IMR-90 (cell line): Measurements from ENCODE around the gene HOTAIR. TPM values are rescaled to one million over a fixed set of nuclear protein-coding genes. Genes with fewer than 3 reads are reported as not detected.

Experiments
- ATAC-seq: fragments of 200-7000 bp; cut with Tn5 transposase; 2 replicates; pipeline ENCODE4 v1.9.1; 2020; ENCODE audit warnings: low read depth, mild to moderate bottlenecking, moderate library complexity
- BruUV-seq: library from RNA; stranded (reverse); fragments of 400-500 nt; replicated peaks from 2 replicates; lab custom pipeline; 2021; lab: Mats Ljungman, UMichigan
- CTCF ChIA-PET: fragments of 300-600 bp; formaldehyde crosslinking; extraction: SDS; loops from one replicate; lab custom pipeline; 2021; ENCODE audit warnings: antibody characterized with exemption; lab: Yijun Ruan, JAX
- POLR2A ChIA-PET: fragments of 300-600 bp; sonication (Branson Sonifier 250); formaldehyde crosslinking; loops from one replicate; lab custom pipeline; 2022; ENCODE audit warnings: antibody characterized with exemption; ENCODE audit not compliant: unreplicated experiment; lab: Charles Lee
- DNase-seq: peaks from one replicate; pipeline ENCODE4 v3.0.0; 2013
- H2AFZ ChIP-seq: replicated peaks from 2 replicates; pipeline ENCODE3; 2013; ENCODE audit warnings: low read length, mild to moderate bottlenecking; ENCODE audit not compliant: poor library complexity
- H2AK5ac ChIP-seq: 2 replicates; pipeline ENCODE4 v1.6.1; 2013; ENCODE audit warnings: low read depth, low read length, inconsistent platforms
- H2AK9ac ChIP-seq: replicated peaks from 2 replicates; pipeline ENCODE3; 2013; ENCODE audit warnings: mild to moderate bottlenecking, low read depth, low read length, moderate library complexity; ENCODE audit not compliant: poor library complexity
- H2BK120ac ChIP-seq: 2 replicates; pipeline ENCODE4 v1.6.1; 2013; ENCODE audit warnings: low read depth, low read length, inconsistent platforms
- H2BK15ac ChIP-seq: 3 replicates; pipeline ENCODE4 v1.6.1; 2013; ENCODE audit warnings: low read depth, low read length, inconsistent platforms
- H2BK20ac ChIP-seq: 2 replicates; pipeline ENCODE4 v1.6.1; 2013; ENCODE audit warnings: low read depth, mild to moderate bottlenecking, inconsistent platforms, low read length, moderate library complexity
- H2BK5ac ChIP-seq: 2 replicates; pipeline ENCODE4 v1.6.1; 2013; ENCODE audit warnings: mild to moderate bottlenecking, low read depth, low read length, inconsistent platforms; ENCODE audit not compliant: poor library complexity, severe bottlenecking
- H3K14ac ChIP-seq: replicated peaks from 2 replicates; pipeline ENCODE4 v1.6.1; 2013; ENCODE audit warnings: low read depth, low read length, inconsistent platforms
- H3K18ac ChIP-seq: 2 replicates; pipeline ENCODE4 v1.6.1; 2013; ENCODE audit warnings: low read depth, low read length, control low read depth
- H3K23ac ChIP-seq: 2 replicates; pipeline ENCODE4 v1.6.1; 2013; ENCODE audit warnings: low read depth, low read length, inconsistent platforms
- H3K27ac ChIP-seq: 2 replicates; pipeline ENCODE4 v1.5.1; 2013; ENCODE audit warnings: mild to moderate bottlenecking, control low read depth, low read length; ENCODE audit not compliant: insufficient read depth
- H3K27me3 ChIP-seq: 2 replicates; pipeline ENCODE4 v1.6.1; 2013; ENCODE audit warnings: low read length; ENCODE audit not compliant: control insufficient read depth, insufficient read depth
- H3K36me3 ChIP-seq: 2 replicates; pipeline ENCODE4 v1.6.1; 2013; ENCODE audit warnings: low read length, mixed read lengths; ENCODE audit not compliant: control insufficient read depth, insufficient read depth
- H3K4ac ChIP-seq: 2 replicates; pipeline ENCODE4 v1.6.1; 2013; ENCODE audit warnings: low read depth, low read length, inconsistent platforms
- H3K4me1 ChIP-seq: 2 replicates; pipeline ENCODE4 v1.6.1; 2013; ENCODE audit warnings: low read length, mixed read lengths; ENCODE audit not compliant: control insufficient read depth, insufficient read depth
- H3K4me2 ChIP-seq: 2 replicates; pipeline ENCODE4 v1.6.1; 2013; ENCODE audit warnings: low read depth, mild to moderate bottlenecking, control low read depth, low read length, moderate library complexity
- H3K4me3 ChIP-seq: 2 replicates; pipeline ENCODE4 v1.5.1; 2013; ENCODE audit warnings: low read depth, mild to moderate bottlenecking, control low read depth, low read length, moderate library complexity; ENCODE audit not compliant: insufficient read depth
- H3K56ac ChIP-seq: 2 replicates; pipeline ENCODE4 v1.6.1; 2013; ENCODE audit warnings: low read length, inconsistent platforms; ENCODE audit not compliant: insufficient read depth; ENCODE audit errors: extremely low read depth
- H3K79me1 ChIP-seq, 2 experiments: 2 replicates each; pipeline ENCODE4 v1.6.1; 2013; ENCODE audit warnings: low read length in 2 of 2, inconsistent platforms in 1 of 2, low read depth in 1 of 2
- H3K9ac ChIP-seq: 2 replicates; pipeline ENCODE4 v1.6.1; 2013; ENCODE audit warnings: low read depth, low read length, control low read depth
- H3K9me1 ChIP-seq: 2 replicates; pipeline ENCODE4 v1.6.1; 2013; ENCODE audit warnings: low read length, inconsistent platforms; ENCODE audit not compliant: insufficient read depth
- H3K9me3 ChIP-seq: 2 replicates; pipeline ENCODE4 v1.6.1; 2013; ENCODE audit warnings: low read length; ENCODE audit not compliant: control insufficient read depth, insufficient read depth
- H4K20me1 ChIP-seq: 2 replicates; pipeline ENCODE4 v1.6.1; 2013; ENCODE audit warnings: low read length, inconsistent platforms; ENCODE audit not compliant: insufficient read depth
- H4K5ac ChIP-seq: 2 replicates; pipeline ENCODE4 v1.6.1; 2013; ENCODE audit warnings: mild to moderate bottlenecking, low read depth, low read length, control low read depth
- H4K8ac ChIP-seq, 2 experiments: 2 replicates each; pipeline ENCODE4 v1.6.1; 2013; ENCODE audit warnings: low read depth in 2 of 2, low read length in 2 of 2, control low read depth in 1 of 2, inconsistent platforms in 1 of 2
- H4K91ac ChIP-seq: 2 replicates; pipeline ENCODE4 v1.6.1; 2013; ENCODE audit warnings: low read depth, low read length, inconsistent platforms; ENCODE audit not compliant: insufficient read depth
- CEBPB ChIP-seq: IDR thresholded peaks from 2 replicates; pipeline ENCODE4 v1.6.1; 2012; ENCODE audit warnings: low read depth, low read length, improper control_type of control experiment
- FOS ChIP-seq: fragments of 150-350 bp; IDR thresholded peaks from 2 replicates; pipeline ENCODE4 v1.6.1; 2016; ENCODE audit warnings: low read depth, low read length
- MAFK ChIP-seq: IDR thresholded peaks from 2 replicates; pipeline ENCODE4 v1.6.1; 2012; ENCODE audit warnings: low read depth, low read length, improper control_type of control experiment
- MAZ ChIP-seq: IDR thresholded peaks from 2 replicates; pipeline ENCODE4 v1.6.1; 2012; ENCODE audit warnings: low read depth, mild to moderate bottlenecking, low read length, improper control_type of control experiment, moderate library complexity, borderline replicate concordance
- MXI1 ChIP-seq: IDR thresholded peaks from 2 replicates; pipeline ENCODE4 v1.6.1; 2012; ENCODE audit warnings: low read depth, mild to moderate bottlenecking, low read length, moderate library complexity, borderline replicate concordance
- NFE2L2 ChIP-seq: fragments of 150-350 bp; IDR thresholded peaks from 2 replicates; pipeline ENCODE4 v1.6.1; 2016; ENCODE audit warnings: low read depth, mild to moderate bottlenecking, low read length
- POLR2A ChIP-seq: IDR thresholded peaks from 2 replicates; pipeline ENCODE4 v1.6.1; 2012; ENCODE audit warnings: mild to moderate bottlenecking, low read depth, low read length
- SMC3 ChIP-seq: fragments of 150-350 bp; IDR thresholded peaks from 2 replicates; pipeline ENCODE4 v1.6.1; 2016; ENCODE audit warnings: low read depth, mild to moderate bottlenecking, antibody characterized with exemption, low read length, moderate library complexity
- WGBS, 2 experiments: methylation state at CpG; one replicate each; pipeline versions ENCODE4 v1.1.5 to v1.1.7; 2013; ENCODE audit warnings: missing lambda C conversion rate in 2 of 2; ENCODE audit not compliant: insufficient read length in 1 of 2; ENCODE audit errors: extremely low coverage in 2 of 2; 5-methylcytosine and 5-hydroxymethylcytosine counted together
- dilution Hi-C: fragments of 300-500 bp; cut with HindIII; formaldehyde crosslinking; loops from one replicate; pipeline ENCODE4 v1.14.3; 2018; ENCODE audit warnings: low sequenced_read_pairs; ENCODE audit not compliant: unreplicated experiment
- in situ Hi-C: fragments of 300-500 bp; cut with MboI; formaldehyde crosslinking; loops from 3 replicates; pipeline ENCODE4 v1.14.3; 2019; ENCODE audit warnings: low sequenced_read_pairs, inconsistent platforms, mixed read lengths
- intact Hi-C: fragments of 100-400 bp; cut with micrococcal nuclease; formaldehyde crosslinking; loops from 2 replicates; pipeline ENCODE4 v1.10.0; 2022
- polyA plus RNA-seq, 3 experiments: library from polyadenylated mRNA; depleted of rRNA; stranded (reverse); fragments of >200 nt; gene quantifications; 2 replicates each; pipeline ENCODE4 v1.2.3, GENCODE V29; 2012; ENCODE audit warnings: low replicate concordance in 1 of 3
- total RNA-seq: library from RNA; depleted of rRNA; stranded (reverse); fragments of >200 nt; gene quantifications from 2 replicates; pipeline ENCODE4 v1.2.3, GENCODE V29; 2012
- TF ChIP-seq, protein P1 (sequence below): fragments of 150-350 bp; IDR thresholded peaks from 2 replicates; pipeline ENCODE4 v1.6.1; 2016; ENCODE audit warnings: low read depth, mild to moderate bottlenecking, low read length, moderate library complexity, borderline replicate concordance

The HOTAIR gene
- total and polyA plus RNA-seq, 2 of the 4 experiments (the other 2 are of a cell fraction), result not detected

DNA sequence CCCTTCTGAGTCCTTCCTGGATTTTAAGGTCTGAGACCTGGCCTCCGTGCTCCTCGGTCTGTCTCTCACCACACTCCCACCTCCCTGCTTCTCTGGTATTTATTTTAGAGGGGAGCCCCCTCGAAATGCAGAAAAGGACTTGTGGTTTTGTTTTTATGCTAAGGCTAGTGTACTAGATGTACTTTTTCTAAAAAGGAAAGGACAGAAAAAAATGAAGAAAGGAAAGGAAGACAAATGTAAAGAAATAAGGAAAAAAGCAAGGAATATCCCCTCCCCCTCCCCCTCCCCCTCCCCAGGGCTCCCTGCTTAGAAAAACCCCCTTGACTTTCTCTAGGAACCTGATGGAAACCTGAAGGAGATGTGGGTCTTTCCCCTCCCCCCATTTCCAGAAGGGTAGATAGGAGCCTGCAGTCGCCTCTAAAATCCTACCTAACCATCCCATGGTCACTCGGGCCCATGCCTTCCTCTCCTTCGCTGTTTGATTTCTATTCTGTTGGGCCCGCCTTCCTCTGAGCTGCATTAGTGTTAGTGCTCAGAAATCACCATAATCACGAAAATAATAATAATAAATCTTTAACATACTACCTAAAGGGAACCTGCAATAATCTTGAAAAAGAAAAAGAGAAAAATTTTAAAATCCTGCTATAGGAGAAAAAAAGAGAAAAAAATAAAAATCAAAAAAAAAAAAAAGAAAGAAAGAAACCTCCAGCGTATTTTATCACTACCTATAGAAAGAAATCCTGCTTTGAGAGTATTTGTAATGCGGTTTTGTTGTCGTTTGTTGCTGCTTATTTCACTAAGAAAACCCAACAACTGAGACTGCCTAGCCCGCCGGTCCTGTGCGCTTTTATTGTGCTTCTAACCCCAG lies 37.1 kb upstream of the HOTAIR start:
- no peak overlapping the region for H3K27ac ChIP-seq
- H3K36me3 ChIP-seq, result no peaks in the 10 kb centered on the region
- no peak overlapping the region for H2AK5ac ChIP-seq
- TF ChIP-seq MXI1, result no peak
- no peak for TF ChIP-seq SMC3
- TF ChIP-seq, protein P1, sequence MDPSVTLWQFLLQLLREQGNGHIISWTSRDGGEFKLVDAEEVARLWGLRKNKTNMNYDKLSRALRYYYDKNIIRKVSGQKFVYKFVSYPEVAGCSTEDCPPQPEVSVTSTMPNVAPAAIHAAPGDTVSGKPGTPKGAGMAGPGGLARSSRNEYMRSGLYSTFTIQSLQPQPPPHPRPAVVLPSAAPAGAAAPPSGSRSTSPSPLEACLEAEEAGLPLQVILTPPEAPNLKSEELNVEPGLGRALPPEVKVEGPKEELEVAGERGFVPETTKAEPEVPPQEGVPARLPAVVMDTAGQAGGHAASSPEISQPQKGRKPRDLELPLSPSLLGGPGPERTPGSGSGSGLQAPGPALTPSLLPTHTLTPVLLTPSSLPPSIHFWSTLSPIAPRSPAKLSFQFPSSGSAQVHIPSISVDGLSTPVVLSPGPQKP, result no peak
- no peak for TF ChIP-seq CEBPB
- no peak for TF ChIP-seq MAZ
- no peak for TF ChIP-seq POLR2A
- TF ChIP-seq NFE2L2, result no peak
- TF ChIP-seq MAFK, result no peak
- TF ChIP-seq FOS, result no peak
- intact Hi-C loops, result no loop called here
- H2AFZ ChIP-seq, result no peak overlapping the region
- no peak overlapping the region for H4K5ac ChIP-seq
- peaks cover 4% of the 10 kb centered on the region for H3K9me3 ChIP-seq
- no peak overlapping the region for H3K4ac ChIP-seq
- ChIA-PET CTCF (interaction anchor here (0.5 kb wide), 1 partner anchor 149 kb away, joined by 3 read pairs; no protein-coding TSS in a partner anchor), POLR2A (interaction anchor here (0.6 kb wide), 1 partner anchor 123 kb away, joined by 3 read pairs; no protein-coding TSS in a partner anchor)
- H3K14ac ChIP-seq, result no peak overlapping the region
- no peak overlapping the region for H3K4me2 ChIP-seq
- H2BK15ac ChIP-seq, result no peak overlapping the region
- no peak overlapping the region for H4K8ac ChIP-seq
- in situ Hi-C loops, result no loop called here
- H4K91ac ChIP-seq, result no peak overlapping the region
- H2BK5ac ChIP-seq, result no peak overlapping the region
- DNase-seq (no peak), ATAC-seq (no peak)
- no peaks in the 10 kb centered on the region for H3K79me1 ChIP-seq
- no peak overlapping the region for H3K23ac ChIP-seq
- H2BK120ac ChIP-seq, result no peak overlapping the region
- H3K4me3 ChIP-seq, result no peak overlapping the region
- dilution Hi-C loops, result no loop called here
- no peaks in the 10 kb centered on the region for H3K9me1 ChIP-seq
- no peak overlapping the region for H2BK20ac ChIP-seq
- H3K18ac ChIP-seq, result no peak overlapping the region
- BruUV-seq, result no TSS peak
- no CpG with 5 or more reads among the region's 14 CpGs for WGBS, 2 experiments
- no peak overlapping the region for H3K56ac ChIP-seq
- H3K4me1 ChIP-seq, result no peaks in the 10 kb centered on the region
- H4K20me1 ChIP-seq, result no peaks in the 10 kb centered on the region
- H3K27me3 ChIP-seq, result peaks cover 89% of the 10 kb centered on the region
- H3K9ac ChIP-seq, result no peak overlapping the region
- H2AK9ac ChIP-seq, result no peak overlapping the region
